HG03039 (cell line): ENCODE results near the gene LANCL2.
A peak's percentile ranks its signal among the peaks of the same experiment; 100 is the strongest.

ENCODE experiments used
- ATAC-seq: cut with Tn5 transposase; IDR thresholded peaks from one replicate; pipeline ENCODE4 v1.9.1; 2021; ENCODE audit warnings: mild to moderate bottlenecking, moderate library complexity; ENCODE audit not compliant: unreplicated experiment

The LANCL2 gene

GRCh38 chr7:55361560-55361959 lies 3.6 kb upstream of the LANCL2 start:
- ATAC-seq: no peak

- no peak for ATAC-seq
These were observed 2.2 kb upstream of the LANCL2 start for GRCh38 chr7:55362927-55363326.

- ATAC-seq: no peak
These were observed 1.6 kb upstream of the LANCL2 start for GRCh38 chr7:55363386-55364170.

- peak; percentile 76 for ATAC-seq
These were observed 731 bp downstream of the LANCL2 start for GRCh38 chr7:55365675-55366460.

GRCh38 chr7:55366461-55367070 lies 1.4 kb downstream of the LANCL2 start:
- peak; percentile 19 for ATAC-seq

GRCh38 chr7:55367283-55367840 lies 2.2 kb downstream of the LANCL2 start:
- no peak for ATAC-seq

- ATAC-seq: no peak
These were observed 4.6 kb downstream of the LANCL2 start for GRCh38 chr7:55369427-55370400.

GRCh38 chr7:55374213-55374612 lies 9.1 kb downstream of the LANCL2 start:
- ATAC-seq: no peak

GRCh38 chr7:55375237-55375636 lies 10.1 kb downstream of the LANCL2 start:
- ATAC-seq: no peak

GRCh38 chr7:55377162-55377817 lies 12.2 kb downstream of the LANCL2 start:
- no peak for ATAC-seq

GRCh38 chr7:55379285-55379684 lies 14.1 kb downstream of the LANCL2 start:
- no peak for ATAC-seq

- no peak for ATAC-seq
These were observed 16.1 kb downstream of the LANCL2 start for GRCh38 chr7:55381189-55381588.

GRCh38 chr7:55381696-55382095 lies 16.6 kb downstream of the LANCL2 start:
- no peak for ATAC-seq

GRCh38 chr7:55382251-55382650 lies 17.1 kb downstream of the LANCL2 start:
- no peak for ATAC-seq

GRCh38 chr7:55386541-55386940 lies 21.4 kb downstream of the LANCL2 start:
- ATAC-seq: no peak

- no peak for ATAC-seq
These were observed 22.2 kb downstream of the LANCL2 start for GRCh38 chr7:55387062-55387965.

GRCh38 chr7:55396233-55396785 lies 31.2 kb downstream of the LANCL2 start:
- no peak for ATAC-seq

GRCh38 chr7:55397617-55398016 lies 32.5 kb downstream of the LANCL2 start:
- no peak for ATAC-seq
